ENCODE measurements around the gene FDXR. TPM values are rescaled to one million over a fixed set of nuclear protein-coding genes. Genes with fewer than 3 reads are reported as not detected.
A peak's percentile ranks its signal among the peaks of the same experiment; 100 is the strongest.

Gene FDXR
- total and polyA plus RNA-seq, 9 of the 15 experiments (the other 6 are each of a cell fraction or from before 2014, with no cell fraction given): 0.89 to 70.7 (median 30.9) TPM

DNA sequence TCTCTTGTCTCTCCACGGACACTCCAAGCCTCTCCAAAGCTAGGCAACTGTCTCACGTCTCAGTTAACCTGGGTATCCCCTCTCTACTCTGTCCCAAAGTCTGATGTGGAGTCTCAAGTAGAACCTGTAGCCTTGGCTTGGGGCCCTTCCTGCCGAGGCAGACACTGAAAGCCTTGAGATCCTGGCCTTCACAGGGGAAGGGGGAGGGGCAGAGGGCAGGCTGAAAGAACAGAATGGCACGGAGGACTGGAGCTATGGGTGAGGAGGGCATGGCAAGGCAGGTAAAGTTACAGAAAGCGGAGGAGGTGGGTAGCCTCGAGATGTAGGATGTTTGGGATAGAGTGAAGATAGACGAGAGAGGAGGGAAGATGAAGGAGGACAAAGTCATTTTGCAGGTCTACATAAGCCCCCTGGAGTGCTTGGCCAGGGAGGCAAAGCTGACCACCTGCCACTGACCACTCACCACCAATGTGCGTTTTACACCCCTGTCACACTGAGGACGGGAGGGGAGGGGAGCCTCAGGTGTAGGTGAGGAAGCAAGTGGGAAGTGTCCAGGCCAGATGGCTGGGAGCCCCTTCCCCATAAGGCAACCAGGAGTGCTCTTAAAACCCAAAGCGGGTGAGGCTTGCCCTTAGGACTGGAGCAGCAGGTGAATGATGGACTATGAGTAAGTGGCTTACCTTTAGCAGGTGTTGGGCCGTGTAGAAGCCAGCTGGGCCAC, 1.3 kb downstream of the FDXR start:
- WGBS (ENCODE audit: insufficient coverage, low coverage, missing lambda C conversion rate): 59% methylated on average over 8 of the region's 11 CpGs
- ATAC-seq (no peak), FAIRE-seq (no peak), DNase-seq (ENCODE audit: extremely low read depth in 1 of 4, low spot score in 3 of 4) (no peak)
- POLR2A ChIA-PET: interaction anchor here (1.1 to 4.2 kb wide), 5 partner anchors 9 to 89 kb away, joined by 3 to 62 read pairs (median 6); partner anchors contain the start of gene GRIN2C
- no peak overlapping the region for H2AFZ ChIP-seq (ENCODE audit: low read depth, low read length)
- peak overlapping the region; percentile 94 for H3K4me2 ChIP-seq (ENCODE audit: insufficient read depth, low read length)
- H3K4me1 ChIP-seq (replicated peaks in 1 of 2; ENCODE audit: control insufficient read depth in 2 of 2, insufficient read depth in 2 of 2, low read length in 2 of 2): peaks cover 67 to 68% of the 10 kb centered on the region in 2 experiments
- peak overlapping the region; percentile 82 to 97; a peak in 3 of 4 replicates for H3K9ac ChIP-seq (ENCODE audit: insufficient read depth in 1 of 2, low read depth in 2 of 2, low read length in 2 of 2)
- in situ Hi-C loops (cut with MboI): no loop called here
- no peaks in the 10 kb centered on the region for H3K27me3 ChIP-seq (ENCODE audit: control insufficient read depth in 2 of 2, insufficient read depth in 2 of 2, low read length in 2 of 2)
- CTCF ChIA-PET (ENCODE audit: low intra/inter-chr PET ratio): no interaction called here
- H3K36me3 ChIP-seq (ENCODE audit: control insufficient read depth, insufficient read depth, low read length): peaks cover 19% of the 10 kb centered on the region; the same call in 1 of the 3 replicates
- TF ChIP-seq NRF1 (conservative IDR thresholded peaks at IDR 0.05 in 1 of 2, IDR thresholded peaks at IDR 0.05 in 1 of 2) (no peak), CREM (IDR thresholded peaks at IDR 0.05; ENCODE audit: low read depth) (no peak), NELFE (IDR thresholded peaks at IDR 0.05; ENCODE audit: insufficient read depth, insufficient read length) (no peak), HDGF (IDR thresholded peaks at IDR 0.05) (0 out of 2 replicates have a peak, but pooled peaks have one; percentile 61), HMG20B (CRISPR knock-in tag; IDR thresholded peaks at IDR 0.05) (no peak), ILK (tag; IDR thresholded peaks at IDR 0.05; ENCODE audit: borderline replicate concordance, low read depth) (no peak), ZNF785 (CRISPR knock-in tag; IDR thresholded peaks at IDR 0.05) (no peak), SMAD3 (CRISPR knock-in tag; conservative IDR thresholded peaks at IDR 0.05) (no peak), ZNF232 (CRISPR knock-in tag; IDR thresholded peaks at IDR 0.05) (no peak), ARID2 (IDR thresholded peaks at IDR 0.05) (0 out of 2 replicates have a peak, but pooled peaks have one; percentile 15), PTTG1 (tag; IDR thresholded peaks at IDR 0.05; ENCODE audit: low read depth) (no peak), PYGO2 (tag; IDR thresholded peaks at IDR 0.05) (no peak), LEF1 (IDR thresholded peaks at IDR 0.05) (no peak)
- TF ChIP-seq, protein P1, sequence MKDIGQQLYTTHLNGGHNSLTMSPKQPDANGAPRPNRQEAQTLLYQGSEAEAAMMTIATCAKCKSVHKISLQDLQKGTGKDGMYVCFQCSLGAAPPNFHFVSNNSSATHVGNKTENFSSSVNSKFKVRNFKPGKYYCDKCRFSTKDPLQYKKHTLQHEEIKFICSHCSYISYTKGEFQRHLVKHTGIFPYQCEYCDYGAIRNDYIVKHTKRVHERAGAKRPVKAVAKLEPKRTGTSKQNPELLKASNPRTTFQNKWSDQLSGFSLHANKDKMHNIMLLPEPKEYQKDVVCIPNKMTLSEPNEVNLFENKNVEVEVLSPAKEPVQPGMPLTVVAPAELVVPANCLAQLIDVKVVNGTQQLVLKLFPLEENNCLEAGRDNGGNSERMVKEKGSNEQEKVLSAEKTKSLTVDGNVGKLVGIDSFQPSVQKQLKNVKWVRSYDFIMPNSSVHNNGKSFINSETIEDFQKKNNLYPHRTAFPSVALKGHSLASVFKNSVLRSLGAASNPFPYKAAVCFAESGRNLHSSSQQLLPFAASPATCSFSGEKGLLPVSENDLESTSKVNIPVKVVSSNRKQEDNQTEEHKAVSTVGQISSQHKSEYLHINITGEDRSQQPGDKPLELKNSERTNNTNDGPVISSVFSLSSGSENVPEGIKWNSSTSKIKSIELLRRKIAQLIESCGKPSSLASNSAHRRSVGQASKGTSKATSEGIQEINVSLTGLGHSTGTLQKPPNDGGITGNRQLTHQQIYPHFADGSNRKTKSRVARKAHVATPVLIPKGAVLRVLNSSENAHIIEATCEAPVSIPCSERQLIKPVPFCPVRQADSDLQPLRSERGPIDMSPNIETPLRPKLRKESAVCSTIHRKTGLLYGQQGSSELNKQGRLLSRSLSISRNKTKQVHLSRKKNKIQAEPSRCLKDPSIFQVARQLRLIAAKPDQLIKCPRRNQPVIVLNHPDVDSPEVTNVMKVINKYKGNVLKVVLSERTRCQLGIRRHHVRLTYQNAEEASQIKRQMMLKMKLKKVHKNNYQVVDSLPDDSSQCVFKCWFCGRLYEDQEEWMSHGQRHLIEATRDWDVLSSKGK (CRISPR knock-in tag; IDR thresholded peaks at IDR 0.05): no peak
- TF ChIP-seq, protein P2, sequence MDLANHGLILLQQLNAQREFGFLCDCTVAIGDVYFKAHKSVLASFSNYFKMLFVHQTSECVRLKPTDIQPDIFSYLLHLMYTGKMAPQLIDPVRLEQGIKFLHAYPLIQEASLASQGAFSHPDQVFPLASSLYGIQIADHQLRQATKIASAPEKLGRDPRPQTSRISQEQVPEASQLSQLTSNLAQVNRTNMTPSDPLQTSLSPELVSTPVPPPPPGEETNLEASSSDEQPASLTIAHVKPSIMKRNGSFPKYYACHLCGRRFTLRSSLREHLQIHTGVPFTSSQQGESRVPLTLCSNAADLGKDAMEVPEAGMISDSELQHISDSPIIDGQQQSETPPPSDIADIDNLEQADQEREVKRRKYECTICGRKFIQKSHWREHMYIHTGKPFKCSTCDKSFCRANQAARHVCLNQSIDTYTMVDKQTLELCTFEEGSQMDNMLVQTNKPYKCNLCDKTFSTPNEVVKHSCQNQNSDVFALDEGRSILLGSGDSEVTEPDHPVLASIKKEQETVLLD (IDR thresholded peaks at IDR 0.05): 0 out of 2 replicates have a peak, but pooled peaks have one; percentile 19
- BruUV-seq (replicated peaks): no TSS peak
- H3K9me3 ChIP-seq (replicated peaks; ENCODE audit: control insufficient read depth, insufficient read depth, low read depth, low read length): no peaks in the 10 kb centered on the region
- H3K27ac ChIP-seq (ENCODE audit: extremely low read depth, low read depth, low read length): peak overlapping the region; percentile 13; the same call in 1 of the 3 replicates
- intact Hi-C loops (cut with micrococcal nuclease): loop anchor here (10.0 kb wide), 1 partner anchor 163 kb away; no protein-coding TSS in a partner anchor
- H3K4me3 ChIP-seq: peak overlapping the region; percentile 72
- no peaks in the 10 kb centered on the region; the same call in 1 of the 2 replicates for H4K20me1 ChIP-seq (replicated peaks; ENCODE audit: control insufficient read depth, insufficient read depth, low read length)
- H3K79me2 ChIP-seq (ENCODE audit: control insufficient read depth, insufficient read depth, low read length): peaks cover 29% of the 10 kb centered on the region
- H3K9me1 ChIP-seq (ENCODE audit: control insufficient read depth, insufficient read depth, low read length): no peaks in the 10 kb centered on the region
